GM12892 (cell line): ENCODE data around the gene YWHAE.
"Not testable (repeated sequence)": the region's sequence is repeated elsewhere in the genome, so short reads cannot be mapped to it uniquely, and the experiment has no call there.

ENCODE experiments used
- POLR2A ChIP-seq: IDR thresholded peaks from 2 replicates; pipeline ENCODE4 v1.6.1; 2011; ENCODE audit warnings: low read depth, low read length, control low read depth
- POLR2AphosphoS5 ChIP-seq: IDR thresholded peaks from 2 replicates; pipeline ENCODE4 v1.6.1; 2011; ENCODE audit warnings: low read depth, low read length, control low read depth
- TAF1 ChIP-seq: IDR thresholded peaks from 2 replicates; pipeline ENCODE4 v1.6.1; 2011; ENCODE audit warnings: low read depth, mild to moderate bottlenecking, control low read depth, low read length, borderline replicate concordance

- not testable (repeated sequence) for TF ChIP-seq POLR2AphosphoS5, POLR2A, TAF1
Observed at GRCh38 chr17:1307829-1308228, 92.2 kb downstream of the YWHAE start.
